H9 (cell line): ENCODE measurements around the gene MON2. TPM values are rescaled to one million over a fixed set of nuclear protein-coding genes. Genes with fewer than 3 reads are reported as not detected.

Experiments
- DNase-seq: peaks from one replicate; pipeline ENCODE4 v3.0.0-alpha.2; 2017
- H2AFZ ChIP-seq: one replicate; pipeline ENCODE4 v1.6.1; 2013; ENCODE audit warnings: mild to moderate bottlenecking, low read length, control low read depth, moderate library complexity
- H2AK5ac ChIP-seq: 2 replicates; pipeline ENCODE4 v1.6.1; 2013; ENCODE audit warnings: low read length, control low read depth, mixed read lengths; ENCODE audit not compliant: insufficient read length
- H2BK120ac ChIP-seq: one replicate; pipeline ENCODE4 v1.6.1; 2013; ENCODE audit warnings: low read depth, mild to moderate bottlenecking, low read length, control low read depth, inconsistent platforms; ENCODE audit not compliant: poor library complexity, severe bottlenecking
- H2BK12ac ChIP-seq: 2 replicates; pipeline ENCODE4 v1.6.1; 2013; ENCODE audit warnings: low read length, control low read depth, mixed read lengths, low read depth; ENCODE audit not compliant: insufficient read length
- H2BK15ac ChIP-seq: 2 replicates; pipeline ENCODE4 v1.6.1; 2013; ENCODE audit warnings: low read depth, low read length, control low read depth
- H2BK20ac ChIP-seq: one replicate; pipeline ENCODE4 v1.6.1; 2013; ENCODE audit warnings: low read depth, mild to moderate bottlenecking, low read length, control low read depth, inconsistent platforms; ENCODE audit not compliant: poor library complexity, severe bottlenecking
- H2BK5ac ChIP-seq: 2 replicates; pipeline ENCODE4 v1.6.1; 2013; ENCODE audit warnings: low read length, control low read depth, mixed read lengths; ENCODE audit not compliant: insufficient read length
- H3K14ac ChIP-seq: 2 replicates; pipeline ENCODE4 v1.6.1; 2013; ENCODE audit warnings: low read length, control low read depth; ENCODE audit not compliant: insufficient read depth
- H3K18ac ChIP-seq: 2 replicates; pipeline ENCODE4 v1.6.1; 2013; ENCODE audit warnings: low read depth, mild to moderate bottlenecking, mixed read lengths, low read length, control low read depth; ENCODE audit not compliant: insufficient read length
- H3K23ac ChIP-seq: 2 replicates; pipeline ENCODE4 v1.6.1; 2013; ENCODE audit warnings: low read length, control low read depth, mixed read lengths, low read depth; ENCODE audit not compliant: insufficient read length
- H3K23me2 ChIP-seq: 2 replicates; pipeline ENCODE4 v1.6.1; 2013; ENCODE audit warnings: low read depth, mild to moderate bottlenecking, mixed read lengths, low read length, control low read depth; ENCODE audit not compliant: insufficient read length, poor library complexity, severe bottlenecking
- H3K27ac ChIP-seq: 2 replicates; pipeline ENCODE4 v1.5.1; 2013; ENCODE audit warnings: low read length, control low read depth, mixed read lengths, low read depth; ENCODE audit not compliant: insufficient read length
- H3K27me3 ChIP-seq: 2 replicates; pipeline ENCODE4 v1.6.1; 2013; ENCODE audit warnings: low read length, control low read depth, inconsistent platforms; ENCODE audit not compliant: insufficient read depth
- H3K4ac ChIP-seq: 2 replicates; pipeline ENCODE4 v1.6.1; 2013; ENCODE audit warnings: low read depth, mild to moderate bottlenecking, control low read depth, inconsistent platforms, low read length, moderate library complexity
- H3K4me1 ChIP-seq: 2 replicates; pipeline ENCODE4 v1.6.1; 2013; ENCODE audit warnings: low read length, control low read depth, inconsistent platforms; ENCODE audit not compliant: insufficient read depth
- H3K4me2 ChIP-seq: 2 replicates; pipeline ENCODE4 v1.6.1; 2013; ENCODE audit warnings: low read length, control low read depth, mixed read lengths; ENCODE audit not compliant: insufficient read length, insufficient read depth
- H3K56ac ChIP-seq: 2 replicates; pipeline ENCODE4 v1.6.1; 2013; ENCODE audit warnings: low read depth, mild to moderate bottlenecking, mixed read lengths, low read length, control low read depth; ENCODE audit not compliant: insufficient read length
- H3K79me1 ChIP-seq: 2 replicates; pipeline ENCODE4 v1.6.1; 2013; ENCODE audit warnings: low read depth, mild to moderate bottlenecking, moderate library complexity, low read length, control low read depth, inconsistent platforms; ENCODE audit not compliant: insufficient read depth, poor library complexity, severe bottlenecking
- H3K79me2 ChIP-seq: 2 replicates; pipeline ENCODE4 v1.6.1; 2013; ENCODE audit warnings: low read length, control low read depth, inconsistent platforms; ENCODE audit not compliant: insufficient read depth
- H3K9ac ChIP-seq: 2 replicates; pipeline ENCODE4 v1.6.1; 2013; ENCODE audit warnings: low read length, control low read depth, mixed read lengths; ENCODE audit not compliant: insufficient read length; ENCODE audit errors: extremely low read depth
- H3K9me3 ChIP-seq: one replicate; pipeline ENCODE4 v1.6.1; 2013; ENCODE audit warnings: low read depth, low read length, inconsistent platforms; ENCODE audit not compliant: control insufficient read depth
- H3T11ph ChIP-seq: one replicate; pipeline ENCODE4 v1.6.1; 2013; ENCODE audit warnings: mild to moderate bottlenecking, low read length, control low read depth, inconsistent platforms
- H4K20me1 ChIP-seq: one replicate; pipeline ENCODE4 v1.6.1; 2013; ENCODE audit not compliant: control insufficient read depth, insufficient read length, insufficient read depth
- H4K5ac ChIP-seq: 2 replicates; pipeline ENCODE4 v1.6.1; 2013; ENCODE audit warnings: low read depth, mild to moderate bottlenecking, mixed read lengths, low read length, control low read depth; ENCODE audit not compliant: insufficient read length
- H4K8ac ChIP-seq: replicated peaks from 2 replicates; pipeline ENCODE4 v1.6.1; 2013; ENCODE audit warnings: low read length, control low read depth, mixed read lengths, low read depth; ENCODE audit not compliant: insufficient read length
- H4K91ac ChIP-seq: 2 replicates; pipeline ENCODE4 v1.6.1; 2013; ENCODE audit warnings: low read depth, mild to moderate bottlenecking, moderate library complexity, mixed read lengths, low read length, control low read depth; ENCODE audit not compliant: insufficient read length
- H3K27ac Mint-ChIP-seq, 3 experiments: 2 replicates in 2 of 3; 3 replicates in 1 of 3; pipeline ENCODE4 v1.8.0; 2020 to 2021; ENCODE audit warnings: mixed read lengths in 3 of 3, mild to moderate bottlenecking in 1 of 3, moderate library complexity in 1 of 3
- H3K27me3 Mint-ChIP-seq: 2 replicates; pipeline ENCODE4 v1.8.0; 2021; ENCODE audit warnings: low read depth, mild to moderate bottlenecking, moderate library complexity, mixed read lengths
- H3K36me3 Mint-ChIP-seq, 3 experiments: 2 replicates in 2 of 3; 3 replicates in 1 of 3; pipeline ENCODE4 v1.8.0; 2020 to 2021; ENCODE audit warnings: low read depth in 3 of 3, mixed read lengths in 3 of 3; ENCODE audit not compliant: insufficient read depth in 1 of 3
- H3K4me1 Mint-ChIP-seq, 2 experiments: 2 replicates each; pipeline ENCODE4 v1.8.0; 2020; ENCODE audit warnings: mixed read lengths in 2 of 2
- H3K4me3 Mint-ChIP-seq, 2 experiments: 2 replicates in 1 of 2; 3 replicates in 1 of 2; pipeline ENCODE4 v1.8.0; 2020 to 2021; ENCODE audit warnings: mild to moderate bottlenecking in 2 of 2, mixed read lengths in 2 of 2, moderate library complexity in 1 of 2
- H3K9me3 Mint-ChIP-seq, 2 experiments: 2 replicates in 1 of 2; 3 replicates in 1 of 2; pipeline ENCODE4 v1.8.0; 2020; ENCODE audit warnings: mild to moderate bottlenecking in 2 of 2, mixed read lengths in 2 of 2, moderate library complexity in 1 of 2
- CTCF ChIP-seq: fragments of 200-600 bp; sonication (generic); conservative IDR thresholded peaks from 3 replicates; pipeline ENCODE4 v1.8.0; 2021; ENCODE audit warnings: antibody characterized with exemption, mild to moderate bottlenecking
- WGBS: extraction: QIAGEN DNeasy Blood & Tissue Kit; methylation state at CpG from one replicate; pipeline ENCODE4 v1.1.7; 2013; ENCODE audit warnings: missing lambda C conversion rate, low lambda C conversion rate, mixed read lengths; ENCODE audit not compliant: insufficient read length; ENCODE audit errors: extremely low coverage; 5-methylcytosine and 5-hydroxymethylcytosine counted together
- total RNA-seq: library from RNA; stranded (reverse); gene quantifications from 2 replicates; pipeline ENCODE4 v1.2.1, GENCODE V29; 2021

MON2 gene
- total RNA-seq, 1 experiment from 2014 or later = 21.9 TPM

- Histone ChIP-seq H2BK12ac (no peak overlapping the region), H2BK20ac (no peak overlapping the region), H4K20me1 (no peaks in the 10 kb centered on the region), H3T11ph (no peak overlapping the region), H3K9me3 (no peaks in the 10 kb centered on the region), H3K56ac (no peak overlapping the region), H3K18ac (no peak overlapping the region), H3K14ac (no peak overlapping the region), H3K4ac (no peak overlapping the region), H2AFZ (no peak overlapping the region), H4K91ac (no peak overlapping the region), H3K79me1 (no peaks in the 10 kb centered on the region), H2AK5ac (no peak overlapping the region), H2BK15ac (no peak overlapping the region), H3K27me3 (no peaks in the 10 kb centered on the region), H4K5ac (no peak overlapping the region), H3K27ac (no peak overlapping the region), H3K79me2 (no peaks in the 10 kb centered on the region), H3K23me2 (no peaks in the 10 kb centered on the region), H3K4me2 (no peak overlapping the region), H3K4me1 (no peaks in the 10 kb centered on the region), H3K23ac (no peak overlapping the region), H2BK5ac (no peak overlapping the region), H3K9ac (no peak overlapping the region), H2BK120ac (no peak overlapping the region), H4K8ac (no peak overlapping the region)
- no peak overlapping the region for H3K27ac Mint-ChIP-seq
- peaks cover 2 to 21% (median 20%) of the 10 kb centered on the region in 3 experiments; a peak in 6 of 7 replicates for H3K36me3 Mint-ChIP-seq
- no peak for DNase-seq
- no peak overlapping the region for H3K4me3 Mint-ChIP-seq
- no CpG with 5 or more reads among the region's 2 CpGs for whole genome bisulfite sequencing
- no peak for TF ChIP-seq CTCF
- no peaks in the 10 kb centered on the region for H3K9me3 Mint-ChIP-seq
- H3K27me3 Mint-ChIP-seq = no peaks in the 10 kb centered on the region
- H3K4me1 Mint-ChIP-seq = no peaks in the 10 kb centered on the region
Observed at GRCh38 chr12:62540354-62540753, 73.7 kb downstream of the MON2 start.
